ENCODE measurements around the gene SYNPO2.
"Not testable (repeated sequence)": the region's sequence is repeated elsewhere in the genome, so short reads cannot be mapped to it uniquely, and the experiment has no call there.

Gene SYNPO2

GRCh38 chr4:118866442-118866841 lies 22.2 kb upstream of the SYNPO2 start:
- TF ChIP-seq CTCF (conservative IDR thresholded peaks at IDR 0.05; ENCODE audit: low read depth, low read length) = no peak
- no peak for DNase-seq (ENCODE audit: low read depth)

GRCh38 chr4:118867311-118868067 lies 21.2 kb upstream of the SYNPO2 start:
- DNase-seq (ENCODE audit: low read depth) = no peak
- no peak overlapping the region for H3K4me3 ChIP-seq (ENCODE audit: low read length)
- TF ChIP-seq CTCF (conservative IDR thresholded peaks at IDR 0.05; ENCODE audit: low read depth, low read length) = no peak

More at GRCh38 chr4:118866442-118866841, 22.2 kb upstream of the SYNPO2 start:
- no peak overlapping the region for H3K4me3 ChIP-seq (ENCODE audit: low read length)

GRCh38 chr4:118869808-118870342 lies 18.8 kb upstream of the SYNPO2 start:
- TF ChIP-seq CTCF (conservative IDR thresholded peaks at IDR 0.05; ENCODE audit: low read depth, low read length) = no peak
- no peak for DNase-seq (ENCODE audit: low read depth)

GRCh38 chr4:118872181-118872580 lies 16.5 kb upstream of the SYNPO2 start:
- no peak for DNase-seq (ENCODE audit: low read depth)
- TF ChIP-seq CTCF (conservative IDR thresholded peaks at IDR 0.05; ENCODE audit: low read depth, low read length) = no peak
- no peak overlapping the region for H3K4me3 ChIP-seq (ENCODE audit: low read length)

More at GRCh38 chr4:118869808-118870342, 18.8 kb upstream of the SYNPO2 start:
- no peak overlapping the region for H3K4me3 ChIP-seq (ENCODE audit: low read length)

GRCh38 chr4:118877797-118878196 lies 10.9 kb upstream of the SYNPO2 start:
- no peak for DNase-seq (ENCODE audit: low read depth)
- H3K4me3 ChIP-seq (ENCODE audit: low read length) = no peak overlapping the region
- TF ChIP-seq CTCF (conservative IDR thresholded peaks at IDR 0.05; ENCODE audit: low read depth, low read length) = no peak

- DNase-seq (ENCODE audit: low read depth); H3K4me3 ChIP-seq (ENCODE audit: low read length): not testable (repeated sequence)
Measured at GRCh38 chr4:118878507-118878906, 10.1 kb upstream of the SYNPO2 start.

- H3K4me3 ChIP-seq (ENCODE audit: low read length) = no peak overlapping the region
- TF ChIP-seq CTCF (conservative IDR thresholded peaks at IDR 0.05; ENCODE audit: low read depth, low read length) = no peak
- DNase-seq (ENCODE audit: low read depth) = no peak
Measured at GRCh38 chr4:118879409-118879808, 9.2 kb upstream of the SYNPO2 start.
